SU-DHL-6 (cell line): ENCODE measurements around the gene APOE.

Source experiments
- H2AFZ ChIP-seq: fragments of 200-600 bp; sonication (generic); 2 replicates; pipeline ENCODE4 v1.6.1; 2014; ENCODE audit warnings: low read depth, mild to moderate bottlenecking, moderate library complexity, mixed read lengths, antibody characterized with exemption, low read length; ENCODE audit not compliant: severe bottlenecking
- H3F3A ChIP-seq: fragments of 200-600 bp; shearing (Covaris generic); 2 replicates; pipeline ENCODE4 v1.6.0; 2016; ENCODE audit warnings: antibody characterized with exemption, mild to moderate bottlenecking; ENCODE audit not compliant: insufficient read depth
- H3K27ac ChIP-seq: fragments of 200-600 bp; sonication (generic); 2 replicates; pipeline ENCODE4 v1.5.1; 2016; ENCODE audit warnings: low read depth, mild to moderate bottlenecking, low read length, moderate library complexity, mixed read lengths
- H3K27me3 ChIP-seq: fragments of 200-600 bp; sonication (generic), shearing (Covaris generic); 2 replicates; pipeline ENCODE4 v1.6.0; 2014; ENCODE audit warnings: mild to moderate bottlenecking, low read length
- H3K36me3 ChIP-seq: fragments of 200-600 bp; sonication (generic); 2 replicates; pipeline ENCODE4 v1.6.1; 2014; ENCODE audit warnings: mild to moderate bottlenecking, low read length, mixed read lengths
- H3K4me2 ChIP-seq: fragments of 300-600, 200-600 bp; shearing (Covaris generic), sonication (generic); 2 replicates; pipeline ENCODE4 v1.6.0; 2014; ENCODE audit warnings: low read length, low read depth, mild to moderate bottlenecking; ENCODE audit not compliant: poor library complexity, severe bottlenecking
- H3K4me3 ChIP-seq: fragments of 200-600 bp; sonication (generic); 2 replicates; pipeline ENCODE4 v1.5.1; 2014; ENCODE audit warnings: antibody characterized with exemption, low read length, mild to moderate bottlenecking, mixed read lengths; ENCODE audit not compliant: insufficient read depth, poor library complexity, severe bottlenecking
- H3K79me2 ChIP-seq: fragments of 200-600 bp; sonication (generic); 2 replicates; pipeline ENCODE4 v1.6.1; 2014; ENCODE audit warnings: mild to moderate bottlenecking, low read length, moderate library complexity; ENCODE audit not compliant: insufficient read depth
- H3K9ac ChIP-seq: fragments of 200-600 bp; sonication (generic); 2 replicates; pipeline ENCODE4 v1.7.0; 2014; ENCODE audit warnings: mild to moderate bottlenecking, low read length
- H3K9me2 ChIP-seq: fragments of 200-600 bp; sonication (generic); replicated peaks from 2 replicates; pipeline ENCODE4 v1.6.1; 2014; ENCODE audit warnings: low read length; ENCODE audit not compliant: insufficient read depth
- H3K9me3 ChIP-seq: fragments of 200-600 bp; sonication (generic); 2 replicates; pipeline ENCODE4 v1.6.1; 2014; ENCODE audit warnings: low read length, mixed read lengths; ENCODE audit not compliant: insufficient read depth
- H4K20me1 ChIP-seq: fragments of 200-600 bp; sonication (generic); 2 replicates; pipeline ENCODE4 v1.6.1; 2014; ENCODE audit warnings: low read depth, mild to moderate bottlenecking, antibody characterized with exemption, low read length, moderate library complexity, mixed read lengths
- EZH2phosphoT487 ChIP-seq: fragments of 200-600 bp; sonication (generic), shearing (Covaris generic); conservative IDR thresholded peaks from 2 replicates; pipeline ENCODE4 v1.6.1; 2018; ENCODE audit warnings: mild to moderate bottlenecking, antibody characterized with exemption, low read length, moderate library complexity, mixed read lengths
- TF ChIP-seq, protein P1 (sequence below): fragments of 200-600 bp; sonication (generic); IDR thresholded peaks from one replicate; pipeline ENCODE4 v1.5.1; 2017; ENCODE audit warnings: antibody characterized with exemption, mild to moderate bottlenecking, low read length, moderate library complexity; ENCODE audit not compliant: insufficient read depth, poor library complexity, severe bottlenecking

APOE gene

GRCh38 chr19:44948763-44949374 is 43.3 kb downstream of the APOE start:
- H3K27ac ChIP-seq, result no peak overlapping the region
- no peaks in the 10 kb centered on the region for H3K79me2 ChIP-seq
- no peak for TF ChIP-seq EZH2phosphoT487
- TF ChIP-seq, protein P1, sequence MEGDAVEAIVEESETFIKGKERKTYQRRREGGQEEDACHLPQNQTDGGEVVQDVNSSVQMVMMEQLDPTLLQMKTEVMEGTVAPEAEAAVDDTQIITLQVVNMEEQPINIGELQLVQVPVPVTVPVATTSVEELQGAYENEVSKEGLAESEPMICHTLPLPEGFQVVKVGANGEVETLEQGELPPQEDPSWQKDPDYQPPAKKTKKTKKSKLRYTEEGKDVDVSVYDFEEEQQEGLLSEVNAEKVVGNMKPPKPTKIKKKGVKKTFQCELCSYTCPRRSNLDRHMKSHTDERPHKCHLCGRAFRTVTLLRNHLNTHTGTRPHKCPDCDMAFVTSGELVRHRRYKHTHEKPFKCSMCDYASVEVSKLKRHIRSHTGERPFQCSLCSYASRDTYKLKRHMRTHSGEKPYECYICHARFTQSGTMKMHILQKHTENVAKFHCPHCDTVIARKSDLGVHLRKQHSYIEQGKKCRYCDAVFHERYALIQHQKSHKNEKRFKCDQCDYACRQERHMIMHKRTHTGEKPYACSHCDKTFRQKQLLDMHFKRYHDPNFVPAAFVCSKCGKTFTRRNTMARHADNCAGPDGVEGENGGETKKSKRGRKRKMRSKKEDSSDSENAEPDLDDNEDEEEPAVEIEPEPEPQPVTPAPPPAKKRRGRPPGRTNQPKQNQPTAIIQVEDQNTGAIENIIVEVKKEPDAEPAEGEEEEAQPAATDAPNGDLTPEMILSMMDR, result no peak
- H3K4me2 ChIP-seq, result no peak overlapping the region
- no peak overlapping the region for H3K9ac ChIP-seq
- no peaks in the 10 kb centered on the region for H3K27me3 ChIP-seq
- no peaks in the 10 kb centered on the region for H3K36me3 ChIP-seq
- H3K9me3 ChIP-seq, result no peaks in the 10 kb centered on the region
- H3K4me3 ChIP-seq, result no peak overlapping the region
- H4K20me1 ChIP-seq, result no peaks in the 10 kb centered on the region
- peaks cover 4% of the 10 kb centered on the region; the same call in 1 of the 2 replicates for H3F3A ChIP-seq
- no peaks in the 10 kb centered on the region for H3K9me2 ChIP-seq
- no peak overlapping the region for H2AFZ ChIP-seq

DNA sequence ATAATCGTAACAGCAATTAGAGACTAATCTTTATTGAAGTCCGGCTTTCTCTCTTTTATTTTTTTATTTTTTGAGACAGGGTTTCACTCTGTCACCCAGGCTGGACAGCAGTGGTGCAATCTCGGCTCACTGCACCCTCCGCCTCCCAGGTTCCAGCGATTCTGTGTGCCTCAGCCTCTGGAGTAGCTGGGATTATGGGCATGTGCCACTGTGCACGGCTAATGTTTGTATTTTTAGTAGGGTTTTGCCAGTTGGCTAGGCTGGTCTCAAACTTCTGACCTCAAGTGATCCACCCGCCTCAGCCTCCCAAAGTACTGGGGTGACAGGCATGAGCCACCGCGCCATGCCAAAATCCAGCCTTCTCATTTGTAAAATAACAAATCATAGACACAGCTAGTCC is 44.0 kb downstream of the APOE start:
- Histone ChIP-seq H3K36me3 (no peaks in the 10 kb centered on the region), H4K20me1 (no peaks in the 10 kb centered on the region), H3K9me3 (no peaks in the 10 kb centered on the region), H3K4me2 (no peak overlapping the region), H3K27ac (no peak overlapping the region), H3K9me2 (no peaks in the 10 kb centered on the region), H3K4me3 (no peak overlapping the region), H3F3A (peaks cover 4% of the 10 kb centered on the region; the same call in 1 of the 2 replicates), H3K79me2 (peaks cover 5% of the 10 kb centered on the region; the same call in 1 of the 2 replicates), H3K9ac (no peak overlapping the region), H3K27me3 (no peaks in the 10 kb centered on the region), H2AFZ (no peak overlapping the region)
- no peak for TF ChIP-seq EZH2phosphoT487
- TF ChIP-seq, protein P1, result no peak

DNA sequence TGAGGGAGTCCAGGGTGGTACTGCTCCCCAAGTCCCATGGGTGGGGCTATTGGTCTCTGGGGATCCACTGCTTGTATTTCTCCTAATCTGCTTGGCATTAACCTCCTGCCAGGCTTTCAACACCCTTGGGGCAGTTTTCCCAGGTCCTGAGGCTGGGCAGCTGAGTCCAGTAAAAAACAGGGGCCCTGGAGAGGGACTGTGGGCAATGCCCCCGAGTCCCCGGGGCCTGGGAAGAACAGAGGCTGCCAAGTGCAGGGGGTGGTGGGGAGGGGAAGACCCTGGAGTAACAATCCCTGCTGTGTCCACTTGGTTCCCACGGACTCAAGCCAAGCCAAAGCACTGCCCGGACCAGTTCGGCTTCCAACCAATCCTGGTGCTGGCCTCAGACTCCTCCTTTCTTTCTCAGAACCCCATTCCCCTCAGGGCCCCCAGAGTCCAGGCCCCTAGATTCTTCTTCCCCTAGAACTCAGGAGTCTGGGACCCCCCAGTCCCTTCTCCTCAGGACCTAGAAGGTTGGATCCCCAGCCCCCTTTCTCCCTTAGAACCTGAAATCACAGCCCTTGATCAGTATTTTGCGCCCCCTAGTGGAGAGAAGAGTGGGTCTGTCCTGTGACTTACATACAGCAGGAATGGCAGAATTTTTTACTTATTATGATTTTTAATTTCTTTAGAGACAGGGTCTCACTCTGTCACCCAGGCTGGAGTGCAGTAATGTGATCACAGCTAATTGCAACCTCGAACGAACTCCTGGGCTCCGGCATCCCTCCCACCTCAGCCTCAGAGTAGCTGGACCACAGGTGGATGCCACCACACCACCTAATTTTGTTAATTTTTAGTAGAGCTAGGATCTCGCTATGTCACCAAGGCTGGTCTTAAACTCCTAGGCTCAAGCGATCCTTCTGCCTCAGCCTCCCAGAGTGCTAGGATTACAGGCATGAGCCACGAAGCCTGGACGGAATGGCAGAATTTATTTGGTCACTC is 45.9 kb downstream of the APOE start:
- no peak overlapping the region for H3K4me2 ChIP-seq
- peaks cover 4% of the 10 kb centered on the region; the same call in 1 of the 2 replicates for H3F3A ChIP-seq
- H3K4me3 ChIP-seq, result no peak overlapping the region
- no peaks in the 10 kb centered on the region for H3K9me2 ChIP-seq
- no peaks in the 10 kb centered on the region for H3K9me3 ChIP-seq
- H4K20me1 ChIP-seq, result no peaks in the 10 kb centered on the region
- H3K79me2 ChIP-seq, result peaks cover 21% of the 10 kb centered on the region
- TF ChIP-seq EZH2phosphoT487, result no peak
- TF ChIP-seq, protein P1, result peak; percentile 91
- no peaks in the 10 kb centered on the region for H3K36me3 ChIP-seq
- H3K27ac ChIP-seq, result no peak overlapping the region; the same call in 1 of the 2 replicates
- no peak overlapping the region for H3K9ac ChIP-seq
- H3K27me3 ChIP-seq, result no peaks in the 10 kb centered on the region
- no peak overlapping the region for H2AFZ ChIP-seq
